HUDEP-2 (cell line): Measurements from ENCODE around the gene TMEM132C.

Source experiments
- DNase-seq, 76 experiments: peaks; one replicate each; lab custom pipeline; 2025; ENCODE audit not compliant: unreplicated experiment in 76 of 76; lab: John Stamatoyannopoulos, UW

TMEM132C gene

DNA sequence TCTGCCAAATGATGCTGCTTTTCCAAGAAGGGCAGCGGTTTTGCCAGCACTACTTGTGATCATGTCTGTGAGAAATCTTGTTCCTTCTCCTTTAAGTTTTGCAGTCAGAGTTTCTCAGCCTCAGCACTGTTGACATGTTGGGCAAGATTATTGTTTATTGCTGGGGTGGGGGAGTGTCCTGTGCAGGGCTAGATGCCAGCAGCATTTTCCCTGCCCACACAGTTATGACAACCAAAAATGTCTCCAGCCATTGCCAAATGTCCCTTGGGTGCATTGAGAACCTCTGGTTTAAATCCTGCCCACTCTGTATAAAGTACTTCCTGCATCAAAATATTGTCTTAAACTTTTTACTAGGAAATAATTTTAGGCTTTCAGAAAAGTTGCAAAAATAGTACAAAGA is 20.0 kb downstream of the TMEM132C start:
- peak in 1 of 76 experiments; percentile 6 for DNase-seq

DNA sequence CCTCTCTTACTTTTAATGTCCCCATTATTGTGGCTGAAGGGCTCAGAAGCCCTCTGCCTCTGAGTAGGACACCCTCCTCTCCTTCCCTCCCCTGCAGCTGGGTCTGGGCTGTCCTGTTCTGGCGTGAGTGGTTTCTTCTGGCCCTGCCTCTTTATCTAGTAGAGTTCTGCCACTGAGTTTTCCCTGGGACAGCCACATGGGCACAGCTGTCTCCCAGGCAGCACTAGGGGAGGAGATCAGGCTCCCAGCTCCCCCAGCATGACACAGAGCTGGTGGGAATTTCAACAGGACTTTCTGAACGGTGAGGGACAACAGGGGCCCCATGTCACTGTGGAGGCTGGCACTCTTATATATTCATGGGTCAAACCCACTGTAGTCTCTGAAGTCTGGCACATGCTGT is 21.4 kb downstream of the TMEM132C start:
- DNase-seq: no peak

DNA sequence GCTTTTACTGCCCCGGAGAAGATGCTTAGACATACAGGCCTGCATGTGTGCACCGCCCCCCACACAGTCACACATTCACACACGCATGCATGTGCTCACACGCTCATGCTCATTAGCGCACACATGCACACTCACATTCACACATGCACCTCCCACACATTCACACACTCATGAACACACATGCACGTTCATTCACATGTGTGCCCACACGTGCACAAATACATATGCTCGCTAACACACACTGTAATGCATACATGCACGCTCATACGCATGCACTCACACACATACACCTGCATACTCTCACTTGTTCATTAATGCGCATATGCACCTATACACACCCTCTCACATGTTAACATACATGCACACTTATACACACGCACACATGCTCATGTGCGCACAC is 21.9 kb downstream of the TMEM132C start:
- no peak for DNase-seq

DNA sequence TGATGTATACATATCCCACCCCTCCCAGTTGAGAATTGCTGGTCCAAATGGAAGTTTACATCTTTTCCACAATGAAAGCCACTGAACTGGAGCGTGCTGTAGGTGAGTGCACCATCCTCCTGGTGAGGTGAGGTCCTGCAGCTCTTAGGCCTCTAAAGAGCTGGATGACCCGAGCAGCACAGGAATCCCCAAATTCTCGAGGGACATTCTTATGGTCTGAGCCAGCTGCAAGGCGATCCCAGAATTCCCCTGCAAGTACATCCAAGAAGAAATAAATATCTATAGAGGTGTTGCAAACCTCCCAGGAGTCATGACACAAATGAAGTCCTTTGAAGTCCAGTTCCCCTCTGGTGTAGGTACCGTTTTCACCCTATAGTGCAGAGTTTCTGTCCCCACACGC is 24.0 kb downstream of the TMEM132C start:
- DNase-seq: no peak

DNA sequence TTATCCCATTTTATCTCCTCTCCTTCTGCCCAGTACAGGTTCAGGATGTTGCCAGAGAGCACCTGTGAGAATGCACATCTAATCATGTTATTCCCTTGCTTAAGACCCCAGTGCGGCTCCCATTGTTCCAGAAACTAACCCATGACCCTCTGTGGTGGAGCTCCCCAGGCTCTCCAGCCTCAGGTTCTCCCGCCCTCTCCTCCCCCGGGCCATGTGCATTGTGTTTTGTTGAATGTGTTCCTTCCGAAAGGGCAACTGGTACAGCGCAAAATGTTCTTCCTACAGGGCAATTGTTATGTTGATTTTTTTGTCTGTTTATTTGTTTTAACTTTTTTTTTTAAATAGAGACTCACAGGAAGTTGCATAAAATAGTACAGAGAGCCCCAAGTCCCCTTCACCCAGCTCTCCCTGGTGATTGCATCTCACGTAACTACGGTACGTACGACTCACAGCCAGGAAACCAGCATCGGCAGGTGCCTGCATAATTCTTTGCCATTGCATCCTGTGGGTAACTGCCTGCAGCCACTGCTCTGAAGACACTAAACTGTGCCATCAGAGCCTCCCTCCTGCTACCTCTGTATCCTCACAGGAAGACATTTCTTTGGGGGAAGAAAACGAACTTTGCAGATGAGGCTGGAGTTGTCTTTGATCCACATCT is 31.2 kb downstream of the TMEM132C start:
- DNase-seq: no peak

DNA sequence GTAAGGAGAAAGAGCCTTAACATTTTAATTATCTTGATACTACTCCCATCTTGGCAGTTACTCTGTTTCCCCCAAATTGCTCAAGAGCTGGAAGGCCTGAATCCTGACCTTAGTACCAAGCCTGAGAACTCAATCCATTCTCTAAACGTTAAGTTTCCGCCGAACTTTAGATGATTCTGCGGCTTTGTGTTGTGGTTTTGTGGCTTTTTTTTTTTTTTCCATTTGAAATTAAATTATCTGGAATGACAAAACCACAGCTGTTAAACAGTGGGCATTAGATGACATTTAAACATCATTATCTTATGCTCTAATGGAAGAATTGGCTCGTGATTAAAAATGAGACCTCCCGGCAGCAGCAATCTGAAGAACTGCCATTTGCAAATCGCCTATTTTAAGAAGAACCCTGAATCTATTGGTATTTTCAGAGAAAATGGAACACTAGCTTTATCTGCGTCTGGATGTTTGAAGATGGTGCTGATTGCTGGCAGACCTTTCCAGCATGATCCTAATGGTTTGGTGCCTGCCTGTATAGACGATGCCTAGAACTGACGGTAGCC is 38.4 kb downstream of the TMEM132C start:
- DNase-seq: no peak

DNA sequence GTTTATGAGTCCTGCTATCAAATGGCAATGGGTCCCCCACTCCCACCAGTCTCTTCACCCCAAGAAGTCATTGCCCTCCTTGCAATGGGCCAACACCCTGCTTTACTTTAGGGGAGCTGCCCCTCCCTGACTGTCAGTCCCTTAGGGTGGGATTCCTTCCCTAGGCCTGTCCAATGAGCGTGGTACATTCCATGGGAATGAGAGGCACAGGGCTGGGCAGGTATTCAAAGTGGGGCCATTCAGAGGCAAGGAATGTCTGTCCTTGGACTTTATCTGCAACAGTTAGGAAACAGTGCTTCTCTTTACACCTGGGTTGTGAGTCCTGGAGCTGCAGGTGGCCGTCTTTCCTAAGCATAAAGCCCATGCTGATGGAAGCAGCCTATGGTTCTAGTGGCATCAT is 40.8 kb downstream of the TMEM132C start:
- no peak for DNase-seq

DNA sequence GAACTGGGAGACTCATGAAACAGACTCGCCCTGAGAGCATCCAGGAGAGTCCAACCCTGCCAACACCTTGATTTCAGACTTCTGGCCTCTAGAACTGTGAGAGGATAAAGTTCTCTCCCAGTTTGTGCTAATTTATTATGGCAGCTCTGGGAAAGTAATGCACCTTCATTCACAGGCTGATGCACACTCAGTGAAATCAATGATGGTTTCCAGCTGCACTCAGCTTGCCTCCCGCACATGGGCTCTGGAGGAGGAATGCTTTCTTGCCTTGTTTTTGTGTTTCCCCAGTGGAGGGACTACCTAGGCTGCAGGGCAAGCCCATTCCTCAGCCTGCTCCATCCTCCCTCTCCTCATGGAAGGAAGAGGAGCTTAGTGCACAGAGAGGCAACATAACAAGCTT is 45.7 kb downstream of the TMEM132C start:
- DNase-seq: no peak

DNA sequence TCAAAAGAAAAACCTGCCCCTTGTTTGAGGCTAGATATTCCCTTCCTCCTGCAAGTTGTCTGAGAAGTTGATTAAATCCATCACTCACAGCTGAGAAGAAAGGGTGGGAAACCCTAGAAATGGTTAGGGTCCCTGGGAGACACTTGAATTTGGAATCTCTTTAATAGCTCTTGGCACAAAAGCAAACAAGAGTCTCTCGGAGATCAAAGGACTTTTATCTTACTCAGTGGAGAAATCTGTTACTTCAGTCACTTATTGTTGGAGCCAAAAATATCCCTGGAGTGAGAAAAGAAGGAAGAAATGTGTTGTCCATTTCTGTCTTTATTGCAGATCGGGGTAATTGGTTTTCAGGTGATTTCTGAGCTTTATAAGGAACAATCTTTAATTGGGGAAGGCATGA is 47.0 kb downstream of the TMEM132C start:
- no peak for DNase-seq

DNA sequence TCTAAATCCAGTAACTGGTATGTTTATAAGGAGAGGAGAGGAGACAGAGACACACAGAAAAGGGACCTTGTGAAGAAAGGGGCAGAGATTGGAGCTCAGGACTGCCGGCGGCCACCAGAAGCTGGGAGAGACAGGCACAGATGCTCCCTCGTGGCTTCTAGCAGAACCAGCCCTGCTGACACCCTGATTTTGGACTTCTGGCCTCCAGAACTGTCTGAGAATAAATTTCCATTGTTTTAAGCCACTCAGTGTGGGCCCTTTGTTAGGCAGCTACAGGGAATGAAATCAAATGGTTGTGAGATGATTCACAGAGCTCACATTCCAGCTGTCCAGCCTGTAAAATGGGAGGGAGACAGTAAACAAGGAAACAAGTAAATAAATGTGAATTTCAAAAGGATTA is 47.6 kb downstream of the TMEM132C start:
- no peak for DNase-seq

DNA sequence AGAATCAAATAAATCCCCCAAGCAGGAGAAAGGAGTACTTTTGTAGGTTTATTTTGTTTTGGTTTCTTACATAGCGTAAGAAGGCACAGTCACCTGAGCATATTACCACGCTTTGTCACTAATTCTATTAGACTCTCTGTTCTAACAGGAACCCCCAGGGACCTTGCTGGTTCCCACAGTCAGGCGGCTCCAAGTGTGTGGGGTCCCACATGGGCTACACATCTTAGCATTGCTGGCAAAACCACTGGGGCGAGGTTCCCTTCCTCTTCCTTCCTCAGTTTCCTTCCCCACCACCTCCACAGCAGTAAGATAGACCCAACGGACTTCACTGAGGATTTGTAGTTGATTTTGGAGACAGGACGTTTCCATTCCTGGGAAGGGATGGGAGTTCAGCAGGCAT is 49.1 kb downstream of the TMEM132C start:
- no peak for DNase-seq

DNA sequence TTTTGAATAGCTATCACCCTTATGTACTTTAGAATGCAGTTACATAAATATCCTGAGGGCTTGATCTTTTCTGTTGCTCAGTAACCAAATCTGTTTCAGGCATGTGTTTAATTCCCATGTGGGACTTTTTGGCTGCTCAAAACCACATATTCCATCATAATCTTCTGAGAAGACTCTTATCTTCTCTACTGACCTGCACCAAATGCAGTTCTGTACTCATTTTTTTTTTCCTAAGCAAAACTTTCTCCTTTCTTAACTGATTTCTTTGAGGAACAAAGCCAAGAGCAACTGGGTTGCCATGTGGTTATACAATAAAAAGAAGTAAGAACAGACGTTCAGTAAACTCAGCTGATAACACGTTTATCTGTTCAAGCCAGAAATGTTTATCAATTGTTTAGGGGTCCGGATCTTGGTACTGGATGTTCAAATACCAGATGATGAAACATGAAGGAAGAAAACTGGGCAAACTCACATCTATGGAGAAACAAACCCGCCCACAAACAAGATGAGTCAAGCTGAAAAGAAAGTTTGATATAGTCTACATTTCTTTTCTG is 50.1 kb downstream of the TMEM132C start:
- DNase-seq: peak in 54 of 76 experiments; percentile 3 to 99 (median 76)

DNA sequence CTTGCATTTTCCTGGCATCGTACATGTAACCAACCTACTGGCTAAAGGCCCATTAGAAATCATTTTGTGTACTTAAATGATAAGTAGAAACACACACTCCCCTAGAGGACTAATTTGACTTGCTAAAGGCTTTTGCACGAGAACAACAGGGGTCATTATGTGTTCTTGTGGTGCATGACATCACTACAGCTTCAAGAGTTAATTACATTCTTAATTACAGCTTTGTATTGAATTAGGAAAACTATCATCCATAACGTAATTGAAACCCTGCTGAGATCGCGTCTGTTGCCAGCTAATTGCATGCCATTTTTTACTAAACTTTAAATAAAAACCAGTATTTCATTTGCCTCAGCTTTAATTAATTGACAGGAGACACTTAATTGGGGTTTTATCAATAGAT is 51.4 kb downstream of the TMEM132C start:
- DNase-seq: peak in 4 of 76 experiments; percentile 1 to 40 (median 1)

DNA sequence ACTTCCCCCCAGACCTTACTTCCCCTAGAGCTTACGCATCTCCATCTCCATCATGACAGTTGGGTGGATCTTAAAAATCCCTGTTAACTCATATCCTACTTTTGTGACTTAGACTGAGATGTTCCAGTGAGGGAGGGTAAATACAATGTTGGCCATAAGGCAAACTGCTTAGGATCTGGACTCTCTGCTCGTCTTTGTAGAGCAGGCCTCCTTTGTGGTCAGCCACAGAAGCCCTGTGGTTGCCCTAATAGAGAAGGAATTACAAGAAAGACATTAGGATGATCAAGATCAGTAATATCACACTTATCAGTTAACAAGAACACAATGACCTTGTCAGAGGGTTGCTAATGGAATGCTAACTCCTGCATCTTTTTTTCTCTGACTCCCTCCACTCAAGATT is 52.0 kb downstream of the TMEM132C start:
- no peak for DNase-seq

DNA sequence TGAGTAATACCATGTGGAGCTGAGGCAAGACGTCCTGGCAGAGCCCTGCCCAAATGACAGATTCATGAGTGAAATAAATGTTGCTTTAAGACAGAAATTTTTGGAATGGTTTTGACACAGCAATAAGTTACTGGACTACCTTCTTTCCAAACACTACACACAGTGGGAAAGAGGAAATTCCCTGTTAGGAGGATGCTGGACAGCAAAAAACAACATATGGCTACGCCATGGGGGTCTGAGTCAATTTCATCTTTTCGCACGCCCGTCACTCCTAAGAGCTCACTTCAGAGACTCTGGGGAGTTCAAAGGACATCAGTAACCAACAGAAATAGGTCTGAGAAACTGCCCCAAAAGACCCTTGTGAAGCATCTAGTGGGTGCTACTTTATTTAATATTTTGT is 55.4 kb downstream of the TMEM132C start:
- DNase-seq: no peak

DNA sequence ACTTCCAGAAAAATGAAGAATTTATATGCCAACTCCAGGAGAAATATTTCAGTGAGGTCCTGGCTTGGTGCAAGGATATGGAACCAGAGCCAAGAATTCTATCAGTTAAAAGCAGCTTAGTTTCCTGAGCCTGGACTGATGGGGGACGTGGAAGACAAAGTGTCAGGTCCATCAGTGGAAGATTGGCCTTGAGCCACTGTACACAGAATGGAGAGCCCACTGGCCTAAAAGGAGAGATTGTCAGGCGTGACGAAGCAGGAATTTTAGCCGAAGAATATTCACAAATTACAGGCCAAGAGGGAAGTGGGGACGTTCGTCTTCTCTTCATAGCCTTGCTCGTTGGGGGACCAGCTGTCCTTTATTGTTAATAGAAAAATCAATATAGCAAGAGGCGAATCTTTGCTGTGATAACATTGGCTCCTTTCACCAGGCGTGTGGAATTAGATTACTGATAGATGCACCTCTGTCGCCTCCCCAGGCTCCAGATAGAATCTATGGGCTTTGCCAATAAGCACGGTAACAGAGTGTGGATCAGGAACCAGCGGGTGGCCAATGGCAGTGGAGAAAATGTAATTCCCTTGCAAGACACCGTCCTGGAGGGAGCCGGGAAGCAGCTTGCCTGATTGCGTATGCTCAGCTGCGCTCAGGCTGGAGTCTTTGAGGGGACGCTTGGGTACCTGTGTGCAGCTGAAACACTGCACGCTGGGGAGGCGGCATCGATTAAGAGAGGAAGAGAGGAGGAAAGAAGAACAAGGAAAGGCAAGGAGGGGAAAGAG is 56.4 kb downstream of the TMEM132C start:
- no peak for DNase-seq

DNA sequence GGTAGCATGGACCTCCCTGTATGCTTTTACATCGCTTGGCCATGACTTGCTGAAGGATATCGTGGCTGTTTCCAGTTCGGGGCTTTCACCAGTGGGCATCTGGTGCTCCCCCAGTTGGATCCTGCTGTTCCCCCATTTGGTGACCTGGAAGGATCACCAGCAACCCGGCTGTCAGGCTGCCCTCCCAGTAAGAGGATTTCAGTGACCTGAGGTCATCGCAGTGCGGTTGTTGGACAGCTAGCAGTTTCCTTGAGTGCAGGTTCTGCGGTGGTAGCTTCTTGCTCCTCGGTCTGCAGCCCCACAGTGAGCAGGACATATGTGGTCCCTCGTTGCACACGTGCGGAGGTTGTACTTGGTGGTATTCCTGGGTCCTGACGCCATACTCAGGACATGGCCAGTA is 58.7 kb downstream of the TMEM132C start:
- DNase-seq: no peak

DNA sequence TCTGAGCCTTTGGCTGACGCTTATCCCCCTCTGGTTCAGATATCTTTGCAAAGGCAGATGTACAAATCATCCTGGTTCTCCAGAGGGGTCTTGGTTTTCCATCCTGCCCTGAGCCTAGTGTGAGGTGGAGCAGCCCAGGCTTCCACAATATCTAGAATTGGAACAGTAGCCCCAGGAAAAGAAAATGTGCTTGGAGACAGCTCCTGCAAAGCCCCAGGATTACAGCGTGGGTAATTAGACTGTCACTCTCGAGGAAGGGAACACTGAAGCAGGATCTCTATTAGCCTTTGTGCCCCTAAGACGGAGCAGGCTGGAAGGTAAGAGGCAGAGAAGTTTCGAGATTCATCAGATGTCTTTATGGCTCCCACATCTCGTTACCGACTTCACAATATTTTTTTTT is 59.4 kb downstream of the TMEM132C start:
- no peak for DNase-seq

DNA sequence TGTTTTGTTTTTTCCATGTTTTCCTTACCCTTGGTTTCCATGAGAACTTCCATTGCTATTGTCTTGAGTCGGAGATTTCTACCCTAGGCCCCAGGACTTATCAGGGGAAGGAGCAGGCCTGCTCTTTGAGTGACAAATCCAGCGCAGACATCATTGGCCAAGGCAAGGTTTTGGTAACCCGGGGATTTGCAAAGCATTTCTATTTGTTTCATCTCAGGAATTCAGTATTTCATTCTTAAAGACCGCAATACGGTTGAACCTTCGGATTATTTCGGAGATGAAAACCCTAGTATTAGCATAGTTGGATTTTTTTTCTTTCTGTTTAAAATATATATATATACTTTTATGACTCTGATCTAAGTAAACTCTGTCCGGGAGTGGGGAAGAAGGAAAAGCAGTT is 62.0 kb downstream of the TMEM132C start:
- no peak for DNase-seq

DNA sequence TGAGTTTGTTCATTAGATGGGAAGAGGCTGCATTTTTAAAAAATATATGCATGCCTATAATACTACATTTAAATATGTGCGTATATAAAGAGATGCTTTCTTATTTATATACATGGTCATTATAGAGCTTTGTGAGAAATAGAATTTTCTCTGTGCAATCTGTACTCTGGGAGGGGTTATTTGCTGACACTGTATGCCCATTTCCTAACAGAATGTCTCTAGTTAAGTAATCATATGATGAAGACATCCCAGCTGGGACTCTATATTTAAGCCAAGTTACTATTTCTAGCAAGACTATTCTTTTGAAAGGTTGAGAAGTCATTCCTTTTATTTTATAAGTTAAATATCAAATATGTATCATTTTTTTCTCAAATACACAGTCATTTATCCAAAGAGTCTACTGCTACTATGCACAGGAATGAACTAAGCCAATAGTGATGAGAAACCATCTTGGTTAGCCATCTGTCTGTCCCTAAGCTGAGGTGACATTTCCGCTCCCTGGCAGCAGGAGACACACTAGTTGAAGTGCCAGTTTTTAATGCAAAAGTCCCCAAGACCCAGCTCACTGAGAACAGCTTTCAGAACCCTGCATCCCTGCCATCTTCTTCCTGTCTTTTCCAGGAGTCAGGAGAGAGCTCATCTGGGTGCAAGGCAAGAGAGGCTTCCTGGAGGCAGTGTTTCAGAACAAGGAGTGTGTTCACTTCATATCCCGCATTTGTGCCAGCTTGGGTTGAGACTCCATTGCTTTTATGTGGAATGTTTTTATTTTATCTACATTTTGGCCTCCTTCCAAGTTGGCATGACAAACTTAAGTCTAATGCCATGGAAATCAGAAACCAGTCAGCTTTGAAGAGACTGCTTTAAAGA is 69.5 kb downstream of the TMEM132C start:
- DNase-seq: no peak

DNA sequence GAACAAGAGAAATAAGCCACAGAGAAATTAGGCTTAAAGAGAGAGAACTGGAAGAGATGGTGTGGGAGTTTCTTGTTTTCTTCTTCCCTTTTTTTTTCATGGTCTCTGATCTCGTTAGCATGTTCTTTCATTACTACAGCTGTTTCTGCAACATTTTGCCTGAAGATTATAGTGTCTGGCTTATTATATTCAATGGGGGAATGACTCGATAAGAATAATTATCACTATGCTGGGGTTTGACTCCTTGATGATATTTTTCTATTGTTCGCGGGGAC is 70.0 kb downstream of the TMEM132C start:
- DNase-seq: no peak
